Mammary epithelial cell (primary cell): ENCODE results near the gene RIC8B.

Source experiments
- EZH2 ChIP-seq: IDR thresholded peaks from 2 replicates; pipeline ENCODE4 v1.6.1; 2012; ENCODE audit warnings: low read length, inconsistent platforms, borderline replicate concordance
- TF ChIP-seq, protein P1 (sequence below), 2 donors: IDR thresholded peaks in 1 of 2; conservative IDR thresholded peaks in 1 of 2; 2 replicates each; pipeline ENCODE4 v1.5.1; 2011 to 2012; ENCODE audit warnings: inconsistent platforms in 2 of 2, low read length in 2 of 2, mild to moderate bottlenecking in 2 of 2, control low read depth in 1 of 2, low read depth in 1 of 2; ENCODE audit not compliant: insufficient read depth in 1 of 2; ENCODE audit errors: extremely low read depth in 1 of 2

DNA sequence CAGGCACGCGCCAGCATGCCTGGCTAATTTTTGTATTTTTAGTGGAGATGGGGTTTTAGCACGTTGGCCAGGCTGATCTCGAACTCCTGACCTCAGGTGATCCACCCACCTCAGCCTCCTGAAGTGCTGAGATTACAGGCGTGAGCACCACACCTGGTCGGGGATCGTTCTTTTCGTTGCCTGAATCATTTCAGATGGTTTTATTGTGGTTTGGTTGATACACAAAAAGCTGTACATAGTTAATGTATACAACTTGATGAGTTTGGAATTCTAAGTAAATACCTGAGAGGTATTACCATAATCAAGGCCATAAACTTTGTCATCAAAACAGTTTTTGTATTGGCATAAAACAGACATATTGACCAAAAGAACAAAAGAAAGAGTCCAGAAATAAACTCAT lies 63.3 kb downstream of the RIC8B start:
- TF ChIP-seq, protein P1, sequence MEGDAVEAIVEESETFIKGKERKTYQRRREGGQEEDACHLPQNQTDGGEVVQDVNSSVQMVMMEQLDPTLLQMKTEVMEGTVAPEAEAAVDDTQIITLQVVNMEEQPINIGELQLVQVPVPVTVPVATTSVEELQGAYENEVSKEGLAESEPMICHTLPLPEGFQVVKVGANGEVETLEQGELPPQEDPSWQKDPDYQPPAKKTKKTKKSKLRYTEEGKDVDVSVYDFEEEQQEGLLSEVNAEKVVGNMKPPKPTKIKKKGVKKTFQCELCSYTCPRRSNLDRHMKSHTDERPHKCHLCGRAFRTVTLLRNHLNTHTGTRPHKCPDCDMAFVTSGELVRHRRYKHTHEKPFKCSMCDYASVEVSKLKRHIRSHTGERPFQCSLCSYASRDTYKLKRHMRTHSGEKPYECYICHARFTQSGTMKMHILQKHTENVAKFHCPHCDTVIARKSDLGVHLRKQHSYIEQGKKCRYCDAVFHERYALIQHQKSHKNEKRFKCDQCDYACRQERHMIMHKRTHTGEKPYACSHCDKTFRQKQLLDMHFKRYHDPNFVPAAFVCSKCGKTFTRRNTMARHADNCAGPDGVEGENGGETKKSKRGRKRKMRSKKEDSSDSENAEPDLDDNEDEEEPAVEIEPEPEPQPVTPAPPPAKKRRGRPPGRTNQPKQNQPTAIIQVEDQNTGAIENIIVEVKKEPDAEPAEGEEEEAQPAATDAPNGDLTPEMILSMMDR (conservative IDR thresholded peaks at IDR 0.05 in 1 of 2, IDR thresholded peaks at IDR 0.05 in 1 of 2; ENCODE audit: extremely low read depth in 1 of 2, insufficient read depth in 1 of 2, low read depth in 1 of 2, low read length in 2 of 2): no peak
- no peak for TF ChIP-seq EZH2
